SK-N-SH treated with all-trans-retinoic acid at 6 μM for 48 hours (cell line): Measurements from ENCODE around the gene RCAN1.

Experiments
- ATAC-seq: fragments of 200-7000 bp; cut with Tn5 transposase; 3 replicates; pipeline ENCODE4 v1.9.1; 2020; ENCODE audit warnings: mild to moderate bottlenecking, moderate library complexity
- ARNTL ChIP-seq: fragments of 450-650 bp; formaldehyde crosslinking; IDR thresholded peaks from 2 replicates; pipeline ENCODE4 v1.5.0; 2020; ENCODE audit warnings: low read depth, mild to moderate bottlenecking, moderate library complexity, borderline replicate concordance
- CSDC2 ChIP-seq: fragments of 250-450 bp; sonication (Bioruptor Pico); IDR thresholded peaks from 2 replicates; pipeline ENCODE4 v1.5.0; 2020; ENCODE audit warnings: mild to moderate bottlenecking, moderate library complexity
- GLIS3 ChIP-seq: fragments of 250-450 bp; sonication (Bioruptor Pico); IDR thresholded peaks from 2 replicates; pipeline ENCODE4 v1.5.0; 2020; ENCODE audit warnings: mild to moderate bottlenecking, moderate library complexity
- ISL1 ChIP-seq: fragments of 250-450 bp; sonication (Bioruptor Pico); IDR thresholded peaks from 2 replicates; pipeline ENCODE4 v2.1.2; 2022; ENCODE audit warnings: mild to moderate bottlenecking, moderate library complexity
- OSR1 ChIP-seq: fragments of 250-450 bp; sonication (Bioruptor Pico); IDR thresholded peaks from 2 replicates; pipeline ENCODE4 v1.8.0; 2022; ENCODE audit warnings: moderate library complexity, mild to moderate bottlenecking, inconsistent platforms
- PATZ1 ChIP-seq: fragments of 250-450 bp; sonication (Bioruptor Pico); IDR thresholded peaks from 2 replicates; pipeline ENCODE4 v1.8.0; 2020; ENCODE audit warnings: mild to moderate bottlenecking, moderate library complexity, borderline replicate concordance
- PPARA ChIP-seq: fragments of 250-450 bp; sonication (Bioruptor Pico); IDR thresholded peaks from 2 replicates; pipeline ENCODE4 v1.5.0; 2020; ENCODE audit warnings: mild to moderate bottlenecking, borderline replicate concordance
- RARB ChIP-seq: fragments of 250-450 bp; sonication (Bioruptor Pico); IDR thresholded peaks from 2 replicates; pipeline ENCODE4 v1.8.0; 2021; ENCODE audit warnings: mild to moderate bottlenecking, moderate library complexity
- SNAI2 ChIP-seq: fragments of 250-450 bp; sonication (Bioruptor Pico); IDR thresholded peaks from 2 replicates; pipeline ENCODE4 v1.5.0; 2020; ENCODE audit warnings: mild to moderate bottlenecking, moderate library complexity
- TCF4 ChIP-seq: fragments of 250-450 bp; sonication (Bioruptor Pico); IDR thresholded peaks from 2 replicates; pipeline ENCODE4 v1.8.0; 2021; ENCODE audit warnings: mild to moderate bottlenecking, moderate library complexity, borderline replicate concordance
- TOX ChIP-seq: fragments of 250-450 bp; sonication (Bioruptor Pico); IDR thresholded peaks from 2 replicates; pipeline ENCODE4 v1.8.0; 2021; ENCODE audit warnings: mild to moderate bottlenecking, moderate library complexity, borderline replicate concordance
- TSHZ2 ChIP-seq: fragments of 250-450 bp; sonication (Bioruptor Pico); IDR thresholded peaks from 2 replicates; pipeline ENCODE4 v1.5.0; 2020; ENCODE audit warnings: mild to moderate bottlenecking, moderate library complexity
- ZC3H10 ChIP-seq: fragments of 250-450 bp; sonication (Bioruptor Pico); IDR thresholded peaks from 2 replicates; pipeline ENCODE4 v1.5.1; 2021; ENCODE audit warnings: mild to moderate bottlenecking, moderate library complexity
- ZFP3 ChIP-seq: fragments of 250-450 bp; sonication (Bioruptor Pico); IDR thresholded peaks from 2 replicates; pipeline ENCODE4 v1.5.0; 2020; ENCODE audit warnings: mild to moderate bottlenecking, moderate library complexity
- ZFP30 ChIP-seq: fragments of 450-650 bp; formaldehyde crosslinking; IDR thresholded peaks from 2 replicates; pipeline ENCODE4 v1.5.0; 2022; ENCODE audit warnings: mild to moderate bottlenecking, moderate library complexity
- ZNF565 ChIP-seq: fragments of 450-650 bp; formaldehyde crosslinking; conservative IDR thresholded peaks from 2 replicates; pipeline ENCODE4 v1.5.0; 2020; ENCODE audit warnings: low read depth, mild to moderate bottlenecking, moderate library complexity
- ZNF70 ChIP-seq: fragments of 450-650 bp; formaldehyde crosslinking; IDR thresholded peaks from 2 replicates; pipeline ENCODE4 v1.5.0; 2020; ENCODE audit warnings: mild to moderate bottlenecking, moderate library complexity
- ZNF8 ChIP-seq: fragments of 450-650 bp; formaldehyde crosslinking; IDR thresholded peaks from 2 replicates; pipeline ENCODE4 v1.5.0; 2020; ENCODE audit warnings: mild to moderate bottlenecking, moderate library complexity
- TF ChIP-seq, protein P1 (sequence below): fragments of 250-450 bp; sonication (Bioruptor Pico); IDR thresholded peaks from 2 replicates; pipeline ENCODE4 v1.5.1; 2021; ENCODE audit warnings: mild to moderate bottlenecking, moderate library complexity
- TF ChIP-seq, protein P2 (sequence below): fragments of 250-450 bp; sonication (Bioruptor Pico); IDR thresholded peaks from 2 replicates; pipeline ENCODE4 v1.8.0; 2021; ENCODE audit warnings: low read depth, mild to moderate bottlenecking, moderate library complexity, borderline replicate concordance
- TF ChIP-seq, protein P3 (sequence below): fragments of 250-450 bp; sonication (Bioruptor Pico); IDR thresholded peaks from 2 replicates; pipeline ENCODE4 v1.5.1; 2020; ENCODE audit warnings: low read depth, mild to moderate bottlenecking, moderate library complexity

RCAN1 gene

DNA sequence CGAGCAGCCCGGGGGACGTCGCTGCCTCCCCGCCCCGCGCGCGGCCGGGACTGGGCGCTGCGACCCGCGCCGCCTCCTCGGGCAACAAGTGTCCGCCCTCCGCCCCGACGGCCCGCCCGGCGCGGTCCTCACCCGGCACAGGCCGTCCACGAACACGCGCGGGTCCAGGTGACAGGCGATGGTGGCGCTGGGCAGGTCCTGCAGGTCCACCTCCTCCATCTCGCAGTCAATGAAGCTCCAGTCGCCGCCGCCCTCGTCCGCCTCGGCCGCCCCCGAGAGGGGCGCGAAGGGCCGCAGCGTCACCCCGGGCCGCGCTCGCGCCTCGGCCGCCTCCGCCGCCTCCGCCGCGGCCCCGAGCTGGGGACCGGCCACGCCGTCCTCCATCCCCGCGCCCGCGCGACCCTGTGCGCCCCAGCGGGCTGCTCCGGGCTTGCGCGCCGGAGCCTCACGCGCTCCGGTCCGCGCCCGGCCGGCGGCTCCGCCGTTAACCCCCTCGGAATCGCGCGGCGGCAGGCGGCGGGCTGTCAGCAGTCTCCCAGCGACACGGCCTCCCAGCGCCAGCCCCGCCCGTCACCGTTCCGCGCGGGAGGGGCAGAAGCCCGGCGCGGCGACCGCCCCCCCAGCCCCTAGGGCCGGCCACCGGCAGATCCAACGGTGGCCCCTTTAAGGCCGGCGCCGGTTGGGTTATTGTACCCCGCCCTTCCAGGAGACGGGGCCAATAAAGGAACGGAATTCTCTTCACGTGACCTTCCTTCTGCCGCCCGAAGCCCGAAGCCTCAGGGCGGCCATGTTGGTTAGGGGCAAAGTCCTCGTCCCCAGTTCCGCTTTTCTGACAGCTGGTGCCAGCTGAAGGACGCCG, at the start of gene RCAN1:
TSS of gene RCAN1 (minus strand) at position 486 of the 859 bp plus-strand sequence. CDS start at position 384, 102 bp downstream.
- peak; percentile 99 for ATAC-seq
- no peak for TF ChIP-seq TOX (CRISPR knock-in tag)
- no peak for TF ChIP-seq CSDC2 (CRISPR knock-in tag)
- TF ChIP-seq, protein P1, sequence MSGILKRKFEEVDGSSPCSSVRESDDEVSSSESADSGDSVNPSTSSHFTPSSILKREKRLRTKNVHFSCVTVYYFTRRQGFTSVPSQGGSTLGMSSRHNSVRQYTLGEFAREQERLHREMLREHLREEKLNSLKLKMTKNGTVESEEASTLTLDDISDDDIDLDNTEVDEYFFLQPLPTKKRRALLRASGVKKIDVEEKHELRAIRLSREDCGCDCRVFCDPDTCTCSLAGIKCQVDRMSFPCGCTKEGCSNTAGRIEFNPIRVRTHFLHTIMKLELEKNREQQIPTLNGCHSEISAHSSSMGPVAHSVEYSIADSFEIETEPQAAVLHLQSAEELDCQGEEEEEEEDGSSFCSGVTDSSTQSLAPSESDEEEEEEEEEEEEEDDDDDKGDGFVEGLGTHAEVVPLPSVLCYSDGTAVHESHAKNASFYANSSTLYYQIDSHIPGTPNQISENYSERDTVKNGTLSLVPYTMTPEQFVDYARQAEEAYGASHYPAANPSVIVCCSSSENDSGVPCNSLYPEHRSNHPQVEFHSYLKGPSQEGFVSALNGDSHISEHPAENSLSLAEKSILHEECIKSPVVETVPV (CRISPR knock-in tag), result no peak
- no peak for TF ChIP-seq ZNF70 (CRISPR knock-in tag)
- TF ChIP-seq ZFP30 (CRISPR knock-in tag), result no peak
- TF ChIP-seq, protein P2, sequence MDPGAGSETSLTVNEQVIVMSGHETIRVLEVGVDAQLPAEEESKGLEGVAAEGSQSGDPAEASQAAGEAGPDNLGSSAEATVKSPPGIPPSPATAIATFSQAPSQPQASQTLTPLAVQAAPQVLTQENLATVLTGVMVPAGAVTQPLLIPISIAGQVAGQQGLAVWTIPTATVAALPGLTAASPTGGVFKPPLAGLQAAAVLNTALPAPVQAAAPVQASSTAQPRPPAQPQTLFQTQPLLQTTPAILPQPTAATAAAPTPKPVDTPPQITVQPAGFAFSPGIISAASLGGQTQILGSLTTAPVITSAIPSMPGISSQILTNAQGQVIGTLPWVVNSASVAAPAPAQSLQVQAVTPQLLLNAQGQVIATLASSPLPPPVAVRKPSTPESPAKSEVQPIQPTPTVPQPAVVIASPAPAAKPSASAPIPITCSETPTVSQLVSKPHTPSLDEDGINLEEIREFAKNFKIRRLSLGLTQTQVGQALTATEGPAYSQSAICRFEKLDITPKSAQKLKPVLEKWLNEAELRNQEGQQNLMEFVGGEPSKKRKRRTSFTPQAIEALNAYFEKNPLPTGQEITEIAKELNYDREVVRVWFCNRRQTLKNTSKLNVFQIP (CRISPR knock-in tag), result no peak
- no peak for TF ChIP-seq TSHZ2 (CRISPR knock-in tag)
- no peak for TF ChIP-seq PPARA
- no peak for TF ChIP-seq ZC3H10 (CRISPR knock-in tag)
- TF ChIP-seq RARB (CRISPR knock-in tag), result no peak

GRCh38 chr21:34661848-34662247, 46.9 kb upstream of the RCAN1 start:
- TF ChIP-seq TOX (CRISPR knock-in tag), result no peak
- TF ChIP-seq, protein P1 (CRISPR knock-in tag), result no peak
- TF ChIP-seq PPARA, result no peak
- no peak for TF ChIP-seq ZC3H10 (CRISPR knock-in tag)
- TF ChIP-seq ARNTL (CRISPR knock-in tag), result no peak
- TF ChIP-seq ZNF70 (CRISPR knock-in tag), result no peak
- no peak for TF ChIP-seq SNAI2 (CRISPR knock-in tag)
- TF ChIP-seq TCF4 (CRISPR knock-in tag), result no peak
- no peak for TF ChIP-seq GLIS3 (CRISPR knock-in tag)
- no peak for TF ChIP-seq ZNF8 (CRISPR knock-in tag)
- no peak for TF ChIP-seq ZNF565 (CRISPR knock-in tag)
- no peak for TF ChIP-seq ZFP30 (CRISPR knock-in tag)
- no peak for TF ChIP-seq TSHZ2 (CRISPR knock-in tag)
- TF ChIP-seq OSR1 (CRISPR knock-in tag), result no peak
- no peak for TF ChIP-seq ISL1 (CRISPR knock-in tag)
- TF ChIP-seq, protein P2 (CRISPR knock-in tag), result no peak
- TF ChIP-seq, protein P3, sequence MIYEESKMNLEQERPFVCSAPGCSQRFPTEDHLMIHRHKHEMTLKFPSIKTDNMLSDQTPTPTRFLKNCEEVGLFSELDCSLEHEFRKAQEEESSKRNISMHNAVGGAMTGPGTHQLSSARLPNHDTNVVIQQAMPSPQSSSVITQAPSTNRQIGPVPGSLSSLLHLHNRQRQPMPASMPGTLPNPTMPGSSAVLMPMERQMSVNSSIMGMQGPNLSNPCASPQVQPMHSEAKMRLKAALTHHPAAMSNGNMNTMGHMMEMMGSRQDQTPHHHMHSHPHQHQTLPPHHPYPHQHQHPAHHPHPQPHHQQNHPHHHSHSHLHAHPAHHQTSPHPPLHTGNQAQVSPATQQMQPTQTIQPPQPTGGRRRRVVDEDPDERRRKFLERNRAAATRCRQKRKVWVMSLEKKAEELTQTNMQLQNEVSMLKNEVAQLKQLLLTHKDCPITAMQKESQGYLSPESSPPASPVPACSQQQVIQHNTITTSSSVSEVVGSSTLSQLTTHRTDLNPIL (CRISPR knock-in tag), result no peak
- TF ChIP-seq ZFP3 (CRISPR knock-in tag), result no peak
- no peak for TF ChIP-seq PATZ1 (CRISPR knock-in tag)
- no peak for ATAC-seq
